HG02571 (cell line): ENCODE results near the gene PRKCE.

ENCODE experiments used
- ATAC-seq: cut with Tn5 transposase; IDR thresholded peaks from one replicate; pipeline ENCODE4 v1.9.1; 2021; ENCODE audit warnings: mild to moderate bottlenecking, moderate library complexity; ENCODE audit not compliant: unreplicated experiment

The PRKCE gene

DNA sequence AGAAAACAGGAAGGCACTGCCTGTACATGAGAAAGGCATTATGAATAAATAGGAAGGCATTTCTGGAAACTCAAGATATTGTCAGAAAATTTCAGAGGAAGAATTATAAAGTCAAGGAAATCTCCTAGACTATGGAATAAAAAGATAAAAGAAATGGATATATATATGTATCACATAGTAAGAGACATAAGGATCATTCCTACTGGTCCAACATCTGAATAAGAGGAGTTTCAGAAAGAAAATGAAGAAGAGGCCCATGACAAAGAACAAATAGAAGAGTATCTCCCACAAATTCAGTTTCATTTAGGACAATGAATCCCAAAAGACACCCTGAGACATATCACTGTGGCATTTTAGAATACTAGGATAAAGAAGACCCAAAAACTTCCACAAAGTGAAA lies 178.8 kb downstream of the PRKCE start:
- no peak for ATAC-seq

DNA sequence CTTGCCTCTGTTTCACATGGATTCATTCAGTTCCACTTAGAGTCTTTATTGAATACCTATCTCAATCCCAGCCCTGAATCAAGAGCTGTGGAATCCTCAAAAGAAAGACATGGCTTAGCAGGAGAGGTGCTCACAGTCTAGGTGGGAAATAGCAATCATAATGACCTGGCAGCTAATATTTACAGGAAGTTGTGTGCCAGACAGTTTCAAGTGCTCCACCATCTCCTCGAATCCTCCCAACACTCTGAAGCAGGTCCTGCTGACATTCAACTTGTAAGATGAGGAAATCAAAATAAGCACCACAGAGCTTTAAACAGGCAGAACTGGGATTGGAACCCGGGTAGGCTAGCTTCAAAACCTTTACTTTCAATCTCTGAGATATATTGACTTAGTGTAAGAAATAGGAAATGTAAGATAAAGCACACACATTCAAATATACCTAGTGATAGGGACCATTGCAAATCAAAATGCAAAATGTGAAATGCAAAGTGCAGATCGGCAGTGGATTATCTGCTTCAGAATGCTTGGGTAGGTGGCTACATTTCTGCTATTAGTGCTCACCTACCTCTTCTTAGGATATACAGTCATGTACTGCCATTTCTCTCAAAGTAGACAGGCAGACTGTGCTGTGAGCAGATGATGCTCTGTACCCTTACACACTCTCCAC lies 182.0 kb downstream of the PRKCE start:
- ATAC-seq = peak; percentile 12

DNA sequence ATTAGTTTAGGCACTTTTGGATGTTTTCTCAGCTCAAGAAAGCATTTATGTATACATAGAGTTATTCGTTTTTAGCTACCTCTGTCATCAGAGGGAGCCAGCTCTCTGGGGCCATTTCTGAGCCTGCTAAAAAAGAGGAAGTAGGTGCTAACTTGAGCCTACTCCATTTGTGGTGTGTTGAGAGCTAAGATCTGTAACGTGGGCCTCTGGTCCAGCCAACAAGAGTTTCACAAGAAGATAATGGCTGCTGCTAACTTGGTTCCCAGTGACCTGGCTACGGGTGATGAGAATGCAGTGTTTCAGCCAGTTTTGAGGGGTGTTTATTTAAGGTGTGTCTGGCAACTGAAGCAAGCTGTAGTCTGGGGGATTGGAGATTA lies 182.5 kb downstream of the PRKCE start:
- peak; percentile 77 for ATAC-seq

DNA sequence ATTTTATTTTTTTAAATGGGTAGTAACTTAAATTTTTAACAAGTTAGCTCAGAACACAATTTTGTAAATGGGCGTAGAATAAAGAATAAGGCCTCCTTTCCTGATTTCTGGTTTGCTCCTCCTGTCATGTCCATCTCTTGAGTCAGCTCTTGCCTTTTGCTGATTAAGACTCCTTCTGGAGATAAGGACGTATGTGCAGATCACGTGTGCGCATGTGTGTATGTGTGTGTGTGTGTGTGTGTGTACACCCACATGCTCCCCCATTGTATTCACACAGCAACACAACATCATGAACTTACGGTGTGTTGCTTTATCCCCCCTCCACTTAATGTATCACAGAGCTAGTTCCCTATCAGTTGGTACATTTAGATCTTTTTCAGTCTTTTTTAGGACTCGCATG lies 182.9 kb downstream of the PRKCE start:
- no peak for ATAC-seq

DNA sequence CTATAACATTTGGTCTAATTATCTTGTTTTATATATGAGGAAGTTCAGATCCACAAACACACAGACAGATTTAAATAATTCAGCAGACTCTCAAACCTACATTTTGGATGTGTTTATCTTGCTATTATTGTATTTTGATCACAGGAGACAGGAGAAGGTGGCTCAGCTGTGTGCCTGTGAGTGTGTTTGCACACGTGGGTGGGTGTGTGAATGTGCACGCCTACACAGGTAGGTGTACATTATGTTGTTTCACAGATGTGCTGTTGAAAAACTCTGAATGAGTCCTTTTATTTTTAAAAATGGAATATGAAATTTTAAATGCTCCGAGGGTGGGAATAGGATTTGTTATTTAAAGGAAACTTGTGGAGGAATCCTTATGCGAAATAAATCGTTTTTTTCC lies 183.4 kb downstream of the PRKCE start:
- ATAC-seq = no peak

DNA sequence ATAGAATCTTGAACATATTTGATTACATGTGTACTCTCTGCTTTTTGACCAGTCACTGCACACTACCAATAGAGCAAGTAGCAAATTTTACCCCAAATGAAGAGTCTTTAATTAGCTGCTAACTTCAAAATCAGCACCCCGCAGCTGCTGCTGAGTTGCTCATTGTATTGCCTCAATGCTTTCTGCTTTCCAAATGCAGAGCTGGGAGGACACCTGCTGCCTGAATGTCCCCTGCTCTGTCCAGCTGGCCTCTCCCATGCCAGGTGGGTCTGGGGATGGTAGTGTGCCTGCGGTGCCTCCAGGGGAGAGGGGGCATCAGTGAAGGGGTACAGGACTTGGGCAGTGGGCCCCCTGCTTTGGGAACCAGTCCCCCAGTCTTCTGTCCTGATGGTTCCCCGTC lies 184.8 kb downstream of the PRKCE start:
- ATAC-seq = no peak

DNA sequence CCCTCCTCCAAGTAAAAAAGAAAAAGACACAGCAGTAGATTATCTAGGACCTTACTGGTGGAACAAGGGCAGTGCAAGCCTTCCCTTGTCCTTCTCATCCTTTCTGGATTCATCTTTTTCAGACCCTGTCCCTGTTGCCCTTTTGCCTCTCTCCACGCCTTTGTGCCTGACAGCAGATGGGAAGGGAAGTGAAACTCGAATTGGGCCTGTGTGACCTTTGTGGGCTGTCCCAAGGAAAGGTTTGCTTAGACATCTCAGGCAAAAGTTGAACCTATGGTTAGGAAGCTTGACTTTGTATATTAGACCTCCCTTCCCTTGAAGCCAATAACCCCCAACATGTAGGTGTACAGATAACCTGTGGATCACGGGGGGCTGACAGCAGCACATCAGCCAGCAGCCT lies 185.3 kb downstream of the PRKCE start:
- no peak for ATAC-seq

DNA sequence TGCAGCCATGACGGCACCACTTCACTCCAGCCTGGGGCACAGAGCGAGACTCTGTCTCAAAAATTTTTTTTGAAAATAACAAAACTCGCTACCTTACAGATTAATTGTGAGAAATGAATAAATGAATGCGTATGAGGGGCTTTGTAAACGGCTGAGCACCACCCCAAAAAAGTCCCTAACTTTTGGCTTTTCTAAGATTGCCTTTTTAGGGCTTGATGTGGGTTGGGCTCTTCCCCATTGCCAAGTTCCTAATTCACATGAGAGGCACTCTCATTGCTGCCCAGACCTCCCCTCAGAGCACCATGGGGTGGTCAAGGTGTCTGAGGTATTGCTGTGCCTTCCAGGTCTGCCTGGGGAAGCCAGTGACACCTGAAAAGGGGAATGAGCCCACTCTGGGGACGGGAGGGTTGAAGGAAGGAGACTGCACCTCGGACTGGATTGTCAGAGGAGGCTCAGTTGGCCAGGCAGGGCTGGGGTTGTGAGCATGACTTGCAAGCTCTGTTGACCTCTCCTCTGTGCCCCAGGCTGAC lies 186.4 kb downstream of the PRKCE start:
- ATAC-seq = no peak

DNA sequence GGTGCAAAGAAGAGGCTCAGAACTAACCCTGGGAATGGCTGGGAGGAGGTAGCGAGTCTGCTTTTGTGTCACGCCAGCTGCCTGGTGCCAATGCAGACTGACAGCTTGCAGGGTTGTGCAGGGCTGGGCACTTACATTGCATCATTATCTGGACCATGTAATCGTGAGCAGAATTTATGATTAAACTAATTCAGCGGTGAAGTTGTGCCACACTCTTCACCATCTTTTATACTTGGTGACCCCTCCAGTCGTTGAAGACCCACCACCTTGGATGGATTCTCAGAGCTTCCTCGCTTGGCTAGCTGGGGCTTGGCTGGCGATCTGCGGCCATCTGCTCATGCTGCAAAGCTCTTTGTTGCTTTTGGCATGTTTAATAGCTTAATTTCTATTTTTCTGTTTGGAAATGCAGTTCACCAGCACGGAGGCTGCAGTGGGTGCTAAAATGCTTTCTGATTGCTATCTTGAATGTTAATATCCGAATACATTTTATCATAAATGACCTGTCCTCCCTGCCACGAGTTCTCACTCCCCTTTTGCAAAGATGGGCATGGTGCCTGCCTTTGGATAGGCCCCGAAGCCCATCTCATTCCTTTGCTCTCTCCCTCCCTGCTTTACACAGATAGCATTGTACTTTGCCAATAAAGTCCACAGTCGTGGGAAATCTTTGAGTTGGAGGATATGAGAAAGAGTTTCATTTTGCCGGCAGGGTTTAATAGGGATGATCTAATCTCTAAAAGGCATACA lies 188.2 kb downstream of the PRKCE start:
- ATAC-seq = no peak

DNA sequence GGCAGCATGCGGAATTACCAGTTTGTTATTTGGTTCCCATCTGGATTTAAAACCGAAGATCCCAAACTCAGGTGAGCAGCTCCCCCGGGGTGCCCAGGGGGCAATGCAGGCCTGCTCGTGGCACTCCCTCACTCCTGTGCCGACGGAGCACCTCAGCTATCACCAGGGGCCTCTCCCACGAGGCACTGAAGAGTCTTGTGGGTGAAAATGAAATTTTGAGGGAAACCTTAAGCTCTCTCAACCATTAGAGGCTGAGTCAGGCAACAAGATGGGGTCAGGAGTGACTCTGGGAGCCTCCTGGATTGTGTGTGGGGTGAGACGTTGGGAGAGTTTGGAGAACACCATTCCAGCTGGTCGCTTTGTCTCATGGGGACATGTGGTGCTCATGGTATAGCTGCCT lies 189.0 kb downstream of the PRKCE start:
- peak; percentile 46 for ATAC-seq

DNA sequence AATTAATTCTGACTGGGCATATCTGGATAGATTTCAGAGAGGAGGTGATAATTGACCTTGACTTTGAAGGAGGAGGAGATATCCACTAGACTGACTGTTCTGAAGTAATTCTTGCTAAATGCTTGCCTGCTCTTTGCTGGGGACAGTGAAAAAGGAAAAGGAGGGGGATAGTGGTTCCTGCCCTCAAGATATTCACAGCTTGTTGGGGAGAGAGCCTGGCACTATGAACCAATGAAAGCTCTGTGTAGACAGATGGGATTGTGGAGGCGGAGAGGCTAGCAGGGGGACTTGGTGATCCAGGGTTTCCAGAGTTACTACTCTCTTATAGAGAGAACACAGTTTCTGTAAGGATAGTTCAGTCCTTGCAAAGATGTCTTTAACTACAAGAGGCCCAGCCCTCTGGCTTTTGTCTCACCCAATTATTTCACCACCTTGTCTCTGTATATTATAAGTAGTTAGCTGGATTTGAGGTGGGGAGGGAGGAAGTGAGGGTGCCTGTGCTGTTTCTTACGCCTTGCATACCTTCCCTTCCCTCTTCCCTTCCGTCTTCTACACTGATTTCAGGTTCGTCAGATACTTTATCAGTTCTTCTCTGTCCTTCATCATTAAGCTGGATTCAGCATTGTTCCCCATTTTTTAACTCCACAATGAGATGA lies 190.4 kb downstream of the PRKCE start:
- ATAC-seq = no peak

DNA sequence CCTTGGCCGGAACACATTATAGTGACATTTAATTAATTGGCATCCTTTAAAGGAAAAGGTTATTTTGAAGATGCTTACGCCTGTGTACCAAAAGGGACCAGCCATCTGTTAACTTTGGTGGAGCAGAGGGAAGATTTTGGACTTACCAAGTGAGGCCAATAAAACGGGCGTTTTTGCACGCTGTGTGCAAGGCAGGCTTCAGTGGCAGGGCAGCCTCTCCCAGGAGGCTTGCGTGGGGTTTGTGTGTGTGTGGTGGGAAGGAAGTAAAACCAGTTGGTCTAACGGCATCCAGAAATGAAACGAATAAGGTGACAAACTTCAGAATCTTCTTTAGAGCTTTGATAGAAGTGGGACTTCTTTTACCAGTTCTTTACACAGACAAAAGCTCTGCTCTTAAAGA lies 191.7 kb downstream of the PRKCE start:
- peak; percentile 61 for ATAC-seq

DNA sequence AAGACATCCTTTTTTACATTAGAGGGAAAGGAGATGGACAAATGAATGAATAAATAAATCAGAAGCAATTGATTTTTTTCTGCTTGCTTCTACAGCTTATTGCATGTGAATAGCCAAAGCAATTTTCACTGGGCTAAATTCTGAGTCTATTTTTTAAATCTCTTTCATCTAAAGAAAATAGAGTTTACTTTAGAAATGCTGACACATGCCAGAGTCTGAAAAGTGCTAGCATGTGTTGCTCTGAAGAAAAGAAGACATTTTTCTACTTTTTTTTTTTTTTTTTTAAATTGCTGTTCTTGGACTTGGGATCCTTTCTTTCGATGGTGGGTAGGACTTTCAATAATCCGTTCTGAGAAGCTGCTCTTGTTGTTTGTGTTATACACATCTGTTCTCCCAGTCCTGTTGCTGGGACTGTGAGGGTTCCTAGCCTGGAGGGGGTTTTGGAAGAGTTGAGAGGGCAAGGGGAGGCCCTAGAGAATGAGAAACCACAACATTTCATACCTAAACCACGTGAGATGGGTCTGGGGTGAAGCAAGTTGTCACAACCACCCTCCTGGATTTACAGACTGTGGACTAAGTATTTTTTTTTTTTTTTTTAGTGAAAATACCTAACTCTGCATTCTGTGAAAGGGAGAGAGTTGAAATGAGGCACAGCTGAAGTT lies 193.5 kb downstream of the PRKCE start:
- no peak for ATAC-seq

DNA sequence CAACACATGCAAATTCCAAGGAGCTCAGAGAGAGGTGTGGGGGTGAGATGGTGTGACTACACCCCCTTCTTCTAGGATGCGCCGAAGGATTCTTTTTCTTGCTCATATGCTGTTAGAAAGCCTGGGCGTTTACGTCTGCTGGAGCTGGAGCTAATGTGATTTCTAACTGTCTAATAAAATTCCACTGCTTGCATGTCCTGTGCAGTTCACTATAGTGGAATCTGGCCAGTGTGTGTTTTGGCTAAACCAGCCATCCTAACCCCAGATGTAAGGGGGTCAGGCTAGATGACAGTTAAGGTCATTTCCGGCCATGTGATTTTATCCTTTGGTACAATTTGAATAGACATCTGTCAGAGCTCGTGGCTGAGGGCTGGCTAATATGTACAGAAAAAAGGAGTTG lies 194.1 kb downstream of the PRKCE start:
- ATAC-seq = no peak

DNA sequence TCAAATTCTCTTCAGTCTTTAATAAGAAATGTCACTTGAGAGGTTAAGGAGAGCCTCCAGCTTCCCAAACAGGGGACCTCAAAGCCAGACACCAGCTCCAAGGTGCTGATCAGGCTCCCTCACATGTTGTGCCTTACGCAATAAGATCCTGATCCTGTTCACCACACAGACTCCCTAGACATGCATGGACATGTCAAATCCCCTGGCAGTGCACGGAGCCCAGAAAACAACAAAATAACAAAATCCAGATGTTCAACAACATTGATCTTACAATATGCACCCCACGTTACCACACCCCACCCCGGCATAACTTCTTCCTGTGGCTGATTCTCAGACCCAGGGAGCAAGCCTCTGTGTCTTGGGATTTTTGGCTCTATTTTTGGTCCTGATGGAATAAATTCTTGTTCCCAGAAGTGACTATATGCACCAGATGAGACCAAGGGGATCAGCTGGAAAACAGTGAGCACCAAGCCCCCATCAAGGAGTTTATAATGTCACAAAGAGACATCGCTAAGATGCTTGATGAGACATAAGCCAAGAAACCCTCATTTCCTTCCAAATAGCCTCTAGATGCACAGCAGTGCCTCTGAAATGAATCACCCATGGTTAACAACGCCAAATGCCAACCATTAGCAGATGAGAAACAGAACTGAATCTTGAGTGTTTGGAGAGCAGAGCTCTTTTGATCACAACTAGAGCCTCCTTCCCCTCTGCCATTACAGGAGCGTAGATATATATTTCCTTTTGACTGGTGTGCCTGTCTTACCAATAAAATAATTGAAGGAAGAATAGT lies 198.2 kb downstream of the PRKCE start:
- ATAC-seq = no peak

DNA sequence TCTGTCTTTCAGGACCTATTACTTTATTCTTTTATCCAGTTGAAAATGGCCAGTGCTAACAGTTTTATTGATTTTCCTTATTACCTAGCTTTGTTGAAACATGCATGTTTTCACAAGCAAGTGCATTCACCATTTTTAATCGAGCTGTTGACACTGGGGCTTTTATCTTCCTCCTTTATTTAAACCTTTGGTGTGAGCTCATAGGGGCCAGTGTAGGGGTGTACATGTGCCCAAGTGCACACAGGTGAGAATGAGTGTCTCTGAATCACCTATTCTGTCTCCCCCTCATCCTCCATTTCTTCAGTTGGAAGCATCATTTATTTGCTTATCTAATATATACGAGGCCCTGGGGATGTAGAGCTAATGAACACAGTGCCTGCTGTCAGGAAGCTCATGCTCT lies 199.1 kb downstream of the PRKCE start:
- no peak for ATAC-seq

DNA sequence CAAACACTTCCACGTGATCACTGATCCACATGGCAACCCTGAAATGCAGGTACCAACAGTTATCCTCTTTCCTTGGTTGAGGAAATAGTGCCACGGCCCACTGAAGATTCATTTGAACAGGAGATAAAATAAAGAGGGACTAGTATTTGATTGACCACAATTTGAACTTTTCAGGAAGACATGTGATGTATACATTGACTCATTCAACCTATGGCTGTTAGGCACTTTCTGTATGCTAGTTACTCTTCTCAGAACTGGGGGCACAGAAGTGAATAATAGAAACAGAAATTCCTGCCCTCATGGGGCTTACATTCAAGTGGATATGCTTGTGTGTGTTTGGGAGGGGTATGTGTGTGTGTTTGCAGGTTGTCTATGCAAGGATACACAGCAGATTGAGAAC lies 199.6 kb downstream of the PRKCE start:
- no peak for ATAC-seq

DNA sequence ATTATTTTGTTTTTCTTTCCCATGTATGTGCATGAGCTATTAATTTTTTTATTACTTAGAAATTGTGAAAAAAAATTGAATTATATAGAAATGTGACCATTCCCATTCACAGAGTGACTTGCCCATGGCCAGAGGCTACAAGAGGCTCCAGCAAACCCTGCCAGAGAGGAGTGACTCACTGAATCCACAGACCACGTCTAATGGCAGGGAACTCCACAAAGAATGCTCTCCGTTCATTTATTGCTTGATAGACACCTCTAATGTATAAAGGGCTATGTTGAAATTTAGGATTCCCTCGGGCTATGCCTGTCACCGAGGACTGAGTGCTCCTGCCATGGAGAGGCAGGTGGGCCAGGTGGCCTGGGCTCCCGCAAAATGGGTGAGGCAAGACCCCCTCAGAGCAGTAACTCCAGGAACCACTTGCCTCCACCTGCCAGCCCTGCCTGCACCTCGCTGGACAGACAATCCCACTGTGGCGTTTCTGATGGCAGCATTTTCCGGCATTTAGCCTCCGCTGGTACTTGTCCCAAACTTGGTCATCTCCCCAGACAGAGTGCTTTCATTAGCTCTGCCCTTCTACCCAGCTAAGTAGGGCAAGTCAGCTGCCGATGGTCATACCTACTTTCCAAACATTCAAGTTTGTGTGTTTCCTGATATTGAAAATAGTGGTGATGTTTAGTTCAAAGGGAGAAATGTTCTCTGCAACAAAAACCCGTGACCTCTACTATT lies 200.3 kb downstream of the PRKCE start:
- ATAC-seq = no peak

DNA sequence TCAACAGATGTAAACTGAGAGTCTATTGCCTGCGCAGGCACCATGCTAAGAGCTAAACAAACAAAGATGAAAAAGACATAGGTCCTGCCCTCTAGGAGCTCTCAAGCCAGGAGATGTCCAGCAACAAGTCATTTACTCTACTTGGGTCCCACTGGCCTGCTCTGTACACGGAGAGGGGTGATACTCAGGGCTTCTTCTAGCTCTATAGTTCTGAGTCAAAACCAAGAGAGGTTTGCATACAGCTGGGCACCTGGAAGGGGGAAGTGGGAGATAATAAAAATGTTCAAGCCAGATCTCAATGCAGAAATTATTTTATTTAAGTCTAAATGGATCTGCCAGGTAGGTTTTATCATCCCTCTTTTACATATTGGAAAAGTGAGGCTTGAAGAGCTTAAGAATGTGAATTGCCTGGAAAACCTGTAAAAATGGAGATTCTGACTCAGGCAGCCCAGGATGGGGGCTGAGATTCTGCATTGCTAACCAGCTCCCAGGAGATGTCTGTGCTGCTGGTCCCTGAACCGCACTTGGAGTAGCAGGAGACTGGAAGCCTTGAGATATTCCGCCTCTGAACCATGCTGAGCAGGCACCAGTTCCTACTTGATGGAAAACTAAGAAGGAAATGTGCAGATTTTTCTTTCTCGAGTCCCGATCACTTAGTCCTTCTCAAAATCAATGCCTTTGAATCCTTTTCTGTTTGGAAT lies 201.1 kb downstream of the PRKCE start:
- peak; percentile 92 for ATAC-seq
